OCI-LY7 (cell line): Measurements from ENCODE around the gene S1PR2. TPM values are rescaled to one million over a fixed set of nuclear protein-coding genes. Genes with fewer than 3 reads are reported as not detected.

ENCODE experiments used
- BruUV-seq: library from RNA; stranded (reverse); fragments of 400-500 nt; replicated peaks from 2 replicates; lab custom pipeline; 2021; lab: Mats Ljungman, UMichigan
- CTCF ChIA-PET: fragments of 300-600 bp; sonication (Branson Sonifier 250); formaldehyde crosslinking; loops from one replicate; lab custom pipeline; 2022; ENCODE audit warnings: antibody characterized with exemption; ENCODE audit not compliant: unreplicated experiment; lab: Charles Lee
- POLR2A ChIA-PET: fragments of 300-600 bp; sonication (Branson Sonifier 250); formaldehyde crosslinking; loops from one replicate; lab custom pipeline; 2022; ENCODE audit warnings: antibody characterized with exemption; lab: Charles Lee
- DNase-seq: peaks from one replicate; pipeline ENCODE4 v3.0.0-alpha.2; 2015; ENCODE audit warnings: low spot score
- H2AFZ ChIP-seq: fragments of 200-600 bp; sonication (generic), shearing (Covaris generic); 2 replicates; pipeline ENCODE4 v1.6.1; 2014; ENCODE audit warnings: mild to moderate bottlenecking, antibody characterized with exemption, low read length, moderate library complexity
- H3K27ac ChIP-seq: fragments of 200-600 bp; sonication (generic); 2 replicates; pipeline ENCODE4 v1.5.1; 2014; ENCODE audit warnings: mixed run types, low read depth, mild to moderate bottlenecking, moderate library complexity, low read length, inconsistent platforms; ENCODE audit not compliant: poor library complexity, severe bottlenecking
- H3K36me3 ChIP-seq: fragments of 200-600 bp; sonication (generic); 2 replicates; pipeline ENCODE4 v1.6.1; 2014; ENCODE audit warnings: mild to moderate bottlenecking, antibody characterized with exemption, low read length, moderate library complexity, mixed read lengths; ENCODE audit not compliant: insufficient read depth
- H3K4me1 ChIP-seq: fragments of 200-600 bp; sonication (generic); 2 replicates; pipeline ENCODE4 v1.5.1; 2014; ENCODE audit warnings: mild to moderate bottlenecking, low read length; ENCODE audit not compliant: insufficient read depth, poor library complexity, severe bottlenecking
- H3K4me2 ChIP-seq: fragments of 200-600 bp; sonication (generic); 2 replicates; pipeline ENCODE4 v1.6.1; 2014; ENCODE audit warnings: mild to moderate bottlenecking, low read length
- H3K4me3 ChIP-seq: fragments of 200-600 bp; sonication (generic); 2 replicates; pipeline ENCODE4 v1.5.1; 2014; ENCODE audit warnings: mild to moderate bottlenecking, low read depth, low read length; ENCODE audit not compliant: poor library complexity, severe bottlenecking
- H3K79me2 ChIP-seq: fragments of 200-600 bp; sonication (generic); 2 replicates; pipeline ENCODE4 v1.6.1; 2016; ENCODE audit warnings: low read depth, mild to moderate bottlenecking, low read length, moderate library complexity, mixed read lengths; ENCODE audit not compliant: insufficient read depth
- H3K9me2 ChIP-seq: fragments of 200-600 bp; sonication (generic); 2 replicates; pipeline ENCODE4 v1.6.1; 2016; ENCODE audit warnings: mild to moderate bottlenecking, low read length, mixed read lengths; ENCODE audit not compliant: insufficient read depth
- H3K9me3 ChIP-seq: fragments of 200-600 bp; sonication (generic); 2 replicates; pipeline ENCODE4 v1.6.1; 2014; ENCODE audit warnings: mild to moderate bottlenecking, mixed run types, low read length, mixed read lengths
- H4K20me1 ChIP-seq: fragments of 200-600 bp; sonication (generic); 2 replicates; pipeline ENCODE4 v1.6.1; 2014; ENCODE audit warnings: mild to moderate bottlenecking, antibody characterized with exemption, low read length, moderate library complexity, mixed read lengths; ENCODE audit not compliant: insufficient read depth
- CTCF ChIP-seq: fragments of 200-600 bp; sonication (generic); conservative IDR thresholded peaks from 2 replicates; pipeline ENCODE4 v1.5.1; 2014; ENCODE audit warnings: mild to moderate bottlenecking, antibody characterized with exemption, low read length, moderate library complexity, mixed read lengths
- EZH2phosphoT487 ChIP-seq: fragments of 200-600 bp; sonication (generic); IDR thresholded peaks from 2 replicates; pipeline ENCODE4 v1.6.1; 2018; ENCODE audit warnings: low read depth, borderline replicate concordance, mild to moderate bottlenecking, mixed run types, antibody characterized with exemption, low read length, moderate library complexity, mixed read lengths
- intact Hi-C: fragments of 100-400 bp; cut with micrococcal nuclease; formaldehyde crosslinking; loops from one replicate; pipeline ENCODE4 v1.10.0; 2022; ENCODE audit not compliant: unreplicated experiment
- total RNA-seq, 2 experiments: library from RNA; depleted of rRNA in 1 of 2; stranded (reverse); fragments of >200 nt in 1 of 2; shearing (Covaris generic) in 1 of 2; gene quantifications; 2 replicates each; pipeline ENCODE4 v1.2.3, GENCODE V29; 2014 to 2022

S1PR2 gene
- total RNA-seq, 2 experiments from 2014 or later = 27.8 to 64.5 TPM

DNA sequence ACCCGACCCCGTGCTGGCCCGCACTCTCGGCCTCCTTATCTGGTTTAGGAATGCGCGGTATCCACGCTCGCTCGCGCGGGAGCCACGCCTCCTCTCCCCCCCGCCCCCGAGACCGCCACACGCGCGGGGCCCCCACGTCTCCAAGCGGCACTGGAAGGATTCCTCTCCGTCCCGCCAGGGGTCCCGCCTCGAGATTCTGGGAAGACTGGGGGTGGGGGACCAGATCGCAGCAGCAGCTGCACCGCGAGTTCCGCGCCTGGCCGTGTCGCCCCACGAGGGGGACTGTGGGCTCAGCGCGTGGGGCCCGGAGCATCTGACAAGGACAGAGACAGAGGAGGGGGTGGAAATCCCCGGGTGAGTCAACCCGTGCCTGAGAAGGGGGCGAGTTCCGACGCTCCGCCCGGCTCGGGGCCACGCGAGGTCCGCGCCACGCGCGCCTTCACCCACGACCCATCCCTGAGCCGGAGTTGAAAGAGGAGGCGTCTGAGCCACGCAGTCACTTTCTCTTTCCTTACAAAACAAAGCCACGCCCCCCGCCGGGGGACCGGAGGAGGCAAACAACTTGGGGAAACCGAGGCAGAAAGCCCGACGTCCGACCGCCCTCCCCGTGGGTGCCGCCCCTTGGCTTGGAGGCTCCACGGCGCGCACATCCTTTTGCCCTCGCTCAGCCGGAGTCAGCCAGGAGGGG, 814 bp downstream of the S1PR2 start:
- intact Hi-C loops = loop anchor here (10.0 kb wide), 2 partner anchors 126 to 744 kb away; partner anchors contain the start of genes ANGPTL6 and PPAN
- Histone ChIP-seq H3K79me2 (peaks cover 75% of the 10 kb centered on the region), H3K27ac (peak overlapping the region; percentile 95), H3K4me2 (peak overlapping the region; percentile 95), H2AFZ (0 out of 2 replicates have a peak overlapping the region, but pooled peaks have one; percentile 5), H3K9me2 (no peaks in the 10 kb centered on the region), H3K36me3 (peaks cover 48% of the 10 kb centered on the region), H3K9me3 (no peaks in the 10 kb centered on the region), H3K4me3 (peak overlapping the region; percentile 95), H4K20me1 (no peaks in the 10 kb centered on the region), H3K4me1 (peaks cover 82% of the 10 kb centered on the region)
- no TSS peak for BruUV-seq
- CTCF ChIA-PET = no interaction called here
- TF ChIP-seq EZH2phosphoT487 (no peak), CTCF (no peak)
- no peak for DNase-seq
- POLR2A ChIA-PET = interaction anchor here (0.6 kb wide), 1 partner anchor 9 kb away, joined by 3 read pairs; no protein-coding TSS in a partner anchor

DNA sequence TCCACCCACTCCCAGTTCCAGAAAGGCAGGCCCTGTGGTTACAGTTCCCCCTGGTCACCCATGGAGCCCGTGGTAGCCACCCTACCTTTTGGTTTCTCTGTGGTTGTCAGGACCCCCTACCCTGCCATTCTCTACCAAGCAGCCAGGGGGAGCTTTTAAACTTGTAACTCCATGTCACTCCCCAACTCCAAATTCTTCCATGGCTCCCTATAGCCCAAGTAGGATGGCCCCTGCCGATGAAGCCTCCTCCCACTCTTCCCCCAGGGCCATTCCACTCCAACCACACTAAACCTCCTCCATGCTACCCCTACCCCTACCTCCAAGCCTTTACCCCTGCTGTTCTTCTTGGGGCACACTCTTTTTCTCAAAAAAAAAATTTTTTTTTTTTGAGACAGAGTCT, 2.2 kb downstream of the S1PR2 start:
- TF ChIP-seq EZH2phosphoT487 (no peak), CTCF (peak; percentile 84)
- POLR2A ChIA-PET = interaction anchor here (0.5 to 1.0 kb wide), 3 partner anchors 9 to 14 kb away, joined by 3 to 4 read pairs (median 4); no protein-coding TSS in a partner anchor
- CTCF ChIA-PET = interaction anchor here (1.6 kb wide), 1 partner anchor 21 kb away, joined by 6 read pairs; no protein-coding TSS in a partner anchor
- peak overlapping the region; percentile 95 for H3K4me3 ChIP-seq
- H3K9me3 ChIP-seq = no peaks in the 10 kb centered on the region
- intact Hi-C loops = loop anchor here (1.0 kb wide), 1 partner anchor 21 kb away; no protein-coding TSS in a partner anchor
- peak; percentile 80 for DNase-seq
- H3K9me2 ChIP-seq = no peaks in the 10 kb centered on the region
- H3K27ac ChIP-seq = peak overlapping the region; percentile 95
- H3K4me1 ChIP-seq = peaks cover 82% of the 10 kb centered on the region
- BruUV-seq = no TSS peak
- H3K36me3 ChIP-seq = peaks cover 59% of the 10 kb centered on the region
- H3K79me2 ChIP-seq = peaks cover 89% of the 10 kb centered on the region
- H3K4me2 ChIP-seq = peak overlapping the region; percentile 95
- no peak overlapping the region for H2AFZ ChIP-seq
- no peaks in the 10 kb centered on the region for H4K20me1 ChIP-seq
